Fibroblast of lung (primary cell): ENCODE measurements around the gene ACVR1B. TPM values are rescaled to one million over a fixed set of nuclear protein-coding genes. Genes with fewer than 3 reads are reported as not detected.

Experiments used
- DNase-seq, 2 donors: peaks; one replicate each; pipeline versions ENCODE4 v3.0.0 to v3.0.0-alpha.2; 2010; ENCODE audit warnings: low read depth in 2 of 2
- H2AFZ ChIP-seq: 2 replicates; pipeline ENCODE4 v1.5.1; 2012; ENCODE audit warnings: low read length, control low read depth, inconsistent platforms
- H3K27ac ChIP-seq: 2 replicates; pipeline ENCODE4 v1.5.1; 2011; ENCODE audit warnings: low read length, control low read depth; ENCODE audit not compliant: insufficient read depth
- H3K27me3 ChIP-seq: 2 replicates; pipeline ENCODE4 v1.5.1; 2011; ENCODE audit warnings: mild to moderate bottlenecking, low read length; ENCODE audit not compliant: control insufficient read depth, insufficient read depth
- H3K36me3 ChIP-seq: 2 replicates; pipeline ENCODE4 v1.5.1; 2011; ENCODE audit warnings: low read length; ENCODE audit not compliant: control insufficient read depth, insufficient read depth
- H3K4me1 ChIP-seq: 2 replicates; pipeline ENCODE4 v1.5.1; 2011; ENCODE audit warnings: low read length; ENCODE audit not compliant: control insufficient read depth, insufficient read depth; ENCODE audit errors: extremely low read depth
- H3K4me2 ChIP-seq: 2 replicates; pipeline ENCODE4 v1.5.1; 2011; ENCODE audit warnings: low read length, control low read depth; ENCODE audit not compliant: insufficient read depth; ENCODE audit errors: extremely low read depth
- H3K4me3 ChIP-seq, 4 experiments: fragments of 200-600 bp in 1 of 4; sonication (generic) in 1 of 4; replicated peaks in 1 of 4; 2 replicates each; pipeline ENCODE4 v1.5.1; 2011 to 2016; ENCODE audit warnings: low read length in 4 of 4, low read depth in 3 of 4, mild to moderate bottlenecking in 3 of 4, control low read depth in 2 of 4, inconsistent platforms in 1 of 4, mixed read lengths in 1 of 4; ENCODE audit not compliant: insufficient read depth in 1 of 4; ENCODE audit errors: control extremely low read depth in 1 of 4
- H3K79me2 ChIP-seq: 2 replicates; pipeline ENCODE4 v1.5.1; 2012; ENCODE audit warnings: mild to moderate bottlenecking, low read length, inconsistent platforms; ENCODE audit not compliant: control insufficient read depth, insufficient read depth
- H3K9ac ChIP-seq: 2 replicates; pipeline ENCODE4 v1.5.1; 2011; ENCODE audit warnings: mild to moderate bottlenecking, low read length, control low read depth; ENCODE audit not compliant: insufficient read depth
- H3K9me3 ChIP-seq: 2 replicates; pipeline ENCODE4 v1.5.1; 2012; ENCODE audit warnings: low read depth, low read length; ENCODE audit not compliant: control insufficient read depth, insufficient read depth
- H4K20me1 ChIP-seq: 2 replicates; pipeline ENCODE4 v1.5.1; 2011; ENCODE audit warnings: low read length; ENCODE audit not compliant: control insufficient read depth, insufficient read depth; ENCODE audit errors: extremely low read depth
- EZH2 ChIP-seq: IDR thresholded peaks from 2 replicates; pipeline ENCODE4 v1.5.1; 2012; ENCODE audit warnings: low read length, control low read depth, mild to moderate bottlenecking; ENCODE audit errors: missing control alignments
- polyA plus RNA-seq, 2 donors: library from polyadenylated mRNA; depleted of rRNA in 1 of 2; stranded (reverse) in 1 of 2; unstranded in 1 of 2; fragments of >200 nt; gene quantifications; 2 replicates each; pipeline ENCODE4 v1.2.1, GENCODE V29; 2011 to 2012; ENCODE audit warnings: missing spikeins in 1 of 2
- total RNA-seq: library from RNA; depleted of rRNA; stranded (reverse); fragments of >200 nt; gene quantifications from 2 replicates; pipeline ENCODE4 v1.2.1, GENCODE V29; 2014
- TF ChIP-seq, protein P1 (sequence below), 2 donors: IDR thresholded peaks in 1 of 2; conservative IDR thresholded peaks in 1 of 2; 1 replicate in 1 of 2; 2 replicates in 1 of 2; pipeline ENCODE4 v1.5.1; 2011 to 2012; ENCODE audit warnings: low read length in 2 of 2, control low read depth in 1 of 2, inconsistent platforms in 1 of 2, low read depth in 1 of 2, mild to moderate bottlenecking in 1 of 2

The ACVR1B gene
- total and polyA plus RNA-seq, 2 donors (not counting 1 experiment from before 2014, with no cell fraction given), result 12.4 to 13.6 TPM

DNA sequence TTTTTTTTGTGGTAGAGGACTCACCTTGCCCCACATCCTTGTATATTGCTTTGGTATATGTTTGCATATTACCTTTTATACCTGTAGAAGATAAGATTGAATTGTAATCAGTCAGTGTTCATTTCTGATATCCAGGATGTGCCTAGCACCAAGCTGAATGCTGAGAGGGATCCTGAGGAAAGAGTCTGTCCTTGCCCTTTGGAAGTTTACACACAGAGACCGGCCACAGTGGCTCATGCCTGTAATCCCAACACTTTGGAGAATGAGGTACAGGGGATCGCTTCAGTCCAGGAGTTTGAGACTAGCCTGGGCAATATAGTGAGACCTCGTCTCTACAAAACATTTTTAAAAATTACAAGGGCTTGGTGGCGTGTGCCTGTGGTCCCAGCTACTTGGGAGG, 8.4 kb downstream of the ACVR1B start:
- H3K27me3 ChIP-seq, result no peaks in the 10 kb centered on the region
- DNase-seq, result no peak
- no peak for TF ChIP-seq EZH2
- TF ChIP-seq, protein P1, sequence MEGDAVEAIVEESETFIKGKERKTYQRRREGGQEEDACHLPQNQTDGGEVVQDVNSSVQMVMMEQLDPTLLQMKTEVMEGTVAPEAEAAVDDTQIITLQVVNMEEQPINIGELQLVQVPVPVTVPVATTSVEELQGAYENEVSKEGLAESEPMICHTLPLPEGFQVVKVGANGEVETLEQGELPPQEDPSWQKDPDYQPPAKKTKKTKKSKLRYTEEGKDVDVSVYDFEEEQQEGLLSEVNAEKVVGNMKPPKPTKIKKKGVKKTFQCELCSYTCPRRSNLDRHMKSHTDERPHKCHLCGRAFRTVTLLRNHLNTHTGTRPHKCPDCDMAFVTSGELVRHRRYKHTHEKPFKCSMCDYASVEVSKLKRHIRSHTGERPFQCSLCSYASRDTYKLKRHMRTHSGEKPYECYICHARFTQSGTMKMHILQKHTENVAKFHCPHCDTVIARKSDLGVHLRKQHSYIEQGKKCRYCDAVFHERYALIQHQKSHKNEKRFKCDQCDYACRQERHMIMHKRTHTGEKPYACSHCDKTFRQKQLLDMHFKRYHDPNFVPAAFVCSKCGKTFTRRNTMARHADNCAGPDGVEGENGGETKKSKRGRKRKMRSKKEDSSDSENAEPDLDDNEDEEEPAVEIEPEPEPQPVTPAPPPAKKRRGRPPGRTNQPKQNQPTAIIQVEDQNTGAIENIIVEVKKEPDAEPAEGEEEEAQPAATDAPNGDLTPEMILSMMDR (conservative IDR thresholded peaks at IDR 0.05 in 1 of 2, IDR thresholded peaks at IDR 0.05 in 1 of 2; ENCODE audit: low read depth in 1 of 2, low read length in 2 of 2), result no peak
- H3K9ac ChIP-seq, result no peak overlapping the region
- H2AFZ ChIP-seq, result no peak overlapping the region
- H3K4me1 ChIP-seq, result peaks cover 1% of the 10 kb centered on the region
- no peak overlapping the region for H3K27ac ChIP-seq
- no peak overlapping the region for H3K4me2 ChIP-seq
- peaks cover 10% of the 10 kb centered on the region for H3K79me2 ChIP-seq
- no peaks in the 10 kb centered on the region for H3K36me3 ChIP-seq
- H3K4me3 ChIP-seq, result no peak overlapping the region
- no peaks in the 10 kb centered on the region for H4K20me1 ChIP-seq
- H3K9me3 ChIP-seq, result no peaks in the 10 kb centered on the region

DNA sequence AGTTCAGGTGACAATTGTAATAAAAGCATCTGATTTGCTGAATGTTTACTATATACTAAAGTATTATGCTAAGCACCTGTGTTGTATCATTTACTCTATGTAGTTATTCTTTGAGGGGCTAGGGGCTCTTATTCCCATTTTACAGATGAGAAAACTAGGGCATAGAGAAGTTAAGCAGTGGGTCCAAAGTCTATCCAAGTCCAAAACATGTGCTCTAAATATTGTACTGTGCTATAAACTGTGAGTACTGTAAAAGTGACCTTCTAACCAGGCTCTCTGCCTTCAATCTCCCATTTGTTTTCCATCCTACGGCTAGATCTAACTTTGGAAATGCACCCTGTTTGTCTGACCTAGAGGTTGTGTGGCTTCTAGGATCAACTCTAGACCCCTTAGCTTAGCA, 9.0 kb downstream of the ACVR1B start:
- TF ChIP-seq EZH2, result no peak
- TF ChIP-seq, protein P1 (conservative IDR thresholded peaks at IDR 0.05 in 1 of 2, IDR thresholded peaks at IDR 0.05 in 1 of 2; ENCODE audit: low read depth in 1 of 2, low read length in 2 of 2), result no peak
- Histone ChIP-seq H2AFZ (no peak overlapping the region), H3K4me3 (no peak overlapping the region), H3K9ac (no peak overlapping the region), H3K27me3 (no peaks in the 10 kb centered on the region), H3K4me1 (no peaks in the 10 kb centered on the region), H3K4me2 (no peak overlapping the region), H3K9me3 (no peaks in the 10 kb centered on the region), H3K79me2 (peaks cover 10% of the 10 kb centered on the region), H4K20me1 (no peaks in the 10 kb centered on the region), H3K27ac (no peak overlapping the region), H3K36me3 (no peaks in the 10 kb centered on the region)
- DNase-seq, result no peak

GRCh38 chr12:51960890-51961289, 9.4 kb downstream of the ACVR1B start:
- no peak overlapping the region for H2AFZ ChIP-seq
- peaks cover 9% of the 10 kb centered on the region for H3K79me2 ChIP-seq

More at GRCh38 chr12:51960890-51961289, 9.4 kb downstream of the ACVR1B start:
- Histone ChIP-seq H3K4me1 (no peaks in the 10 kb centered on the region), H3K36me3 (no peaks in the 10 kb centered on the region), H3K27me3 (no peaks in the 10 kb centered on the region), H3K4me3 (no peak overlapping the region), H4K20me1 (no peaks in the 10 kb centered on the region), H3K9ac (no peak overlapping the region), H3K9me3 (no peaks in the 10 kb centered on the region), H3K4me2 (no peak overlapping the region), H3K27ac (no peak overlapping the region)
- no peak for DNase-seq
- TF ChIP-seq EZH2, result no peak
- TF ChIP-seq, protein P1 (conservative IDR thresholded peaks at IDR 0.05 in 1 of 2, IDR thresholded peaks at IDR 0.05 in 1 of 2; ENCODE audit: low read depth in 1 of 2, low read length in 2 of 2), result no peak
